Muscle of arm (tissue), 12 donors: Measurements from ENCODE around the gene NMRAL1. TPM values are rescaled to one million over a fixed set of nuclear protein-coding genes. Genes with fewer than 3 reads are reported as not detected.

Experiments used
- DNase-seq: peaks from one replicate; pipeline ENCODE4 v3.0.0-alpha.2; 2013
- polyA plus RNA-seq, 12 donors: library from polyadenylated mRNA; unstranded; fragments of 120-200 nt; gene quantifications; one replicate each; pipeline ENCODE4 v1.2.1, GENCODE V29; 2013; ENCODE audit not compliant: insufficient read length in 12 of 12

The NMRAL1 gene
- polyA plus RNA-seq, 12 donors = 11.0 to 36.3 (median 14.7) TPM; not detected in 2

GRCh38 chr16:4507588-4508345 is 33.3 kb upstream of the NMRAL1 start:
- no peak for DNase-seq

- peak; percentile 80 for DNase-seq
Measured at GRCh38 chr16:4506450-4506849, 32.0 kb upstream of the NMRAL1 start.

GRCh38 chr16:4505356-4506147 is 31.1 kb upstream of the NMRAL1 start:
- DNase-seq = no peak

- DNase-seq = no peak
Measured at GRCh38 chr16:4501071-4501478, 26.6 kb upstream of the NMRAL1 start.

- DNase-seq = no peak
Measured at GRCh38 chr16:4500272-4500671, 25.8 kb upstream of the NMRAL1 start.

GRCh38 chr16:4499196-4499555 is 24.8 kb upstream of the NMRAL1 start:
- DNase-seq = no peak

- DNase-seq = no peak
Measured at GRCh38 chr16:4498546-4499195, 24.2 kb upstream of the NMRAL1 start.

GRCh38 chr16:4496305-4496704 is 21.9 kb upstream of the NMRAL1 start:
- no peak for DNase-seq

- no peak for DNase-seq
Measured at GRCh38 chr16:4495766-4496165, 21.3 kb upstream of the NMRAL1 start.

- DNase-seq = no peak
Measured at GRCh38 chr16:4494746-4495490, 20.5 kb upstream of the NMRAL1 start.

GRCh38 chr16:4491898-4492297 is 17.5 kb upstream of the NMRAL1 start:
- no peak for DNase-seq

- DNase-seq = no peak
Measured at GRCh38 chr16:4489030-4489429, 14.6 kb upstream of the NMRAL1 start.

- DNase-seq = no peak
Measured at GRCh38 chr16:4488499-4488967, 14.1 kb upstream of the NMRAL1 start.

GRCh38 chr16:4487955-4488498 is 13.6 kb upstream of the NMRAL1 start:
- no peak for DNase-seq

GRCh38 chr16:4486126-4486893 is 11.9 kb upstream of the NMRAL1 start:
- DNase-seq = no peak

- no peak for DNase-seq
Measured at GRCh38 chr16:4481963-4482362, 7.5 kb upstream of the NMRAL1 start.

GRCh38 chr16:4481526-4481925 is 7.1 kb upstream of the NMRAL1 start:
- no peak for DNase-seq

GRCh38 chr16:4477966-4478365 is 3.5 kb upstream of the NMRAL1 start:
- no peak for DNase-seq

- DNase-seq = peak; percentile 93
Measured at GRCh38 chr16:4475880-4476788, 1.7 kb upstream of the NMRAL1 start, which contains the start of gene HMOX2. HMOX2 (plus strand) TSS chr16:4476398; CDS start chr16:4505525, 29,127 bp downstream.

- DNase-seq = no peak
Measured at GRCh38 chr16:4472880-4473279, 1.5 kb downstream of the NMRAL1 start.
